Measurements from ENCODE around the gene CSGALNACT2. TPM values are rescaled to one million over a fixed set of nuclear protein-coding genes. Genes with fewer than 3 reads are reported as not detected.

Gene CSGALNACT2
- total RNA-seq, 1 experiment from 2014 or later = 8.9 TPM

DNA sequence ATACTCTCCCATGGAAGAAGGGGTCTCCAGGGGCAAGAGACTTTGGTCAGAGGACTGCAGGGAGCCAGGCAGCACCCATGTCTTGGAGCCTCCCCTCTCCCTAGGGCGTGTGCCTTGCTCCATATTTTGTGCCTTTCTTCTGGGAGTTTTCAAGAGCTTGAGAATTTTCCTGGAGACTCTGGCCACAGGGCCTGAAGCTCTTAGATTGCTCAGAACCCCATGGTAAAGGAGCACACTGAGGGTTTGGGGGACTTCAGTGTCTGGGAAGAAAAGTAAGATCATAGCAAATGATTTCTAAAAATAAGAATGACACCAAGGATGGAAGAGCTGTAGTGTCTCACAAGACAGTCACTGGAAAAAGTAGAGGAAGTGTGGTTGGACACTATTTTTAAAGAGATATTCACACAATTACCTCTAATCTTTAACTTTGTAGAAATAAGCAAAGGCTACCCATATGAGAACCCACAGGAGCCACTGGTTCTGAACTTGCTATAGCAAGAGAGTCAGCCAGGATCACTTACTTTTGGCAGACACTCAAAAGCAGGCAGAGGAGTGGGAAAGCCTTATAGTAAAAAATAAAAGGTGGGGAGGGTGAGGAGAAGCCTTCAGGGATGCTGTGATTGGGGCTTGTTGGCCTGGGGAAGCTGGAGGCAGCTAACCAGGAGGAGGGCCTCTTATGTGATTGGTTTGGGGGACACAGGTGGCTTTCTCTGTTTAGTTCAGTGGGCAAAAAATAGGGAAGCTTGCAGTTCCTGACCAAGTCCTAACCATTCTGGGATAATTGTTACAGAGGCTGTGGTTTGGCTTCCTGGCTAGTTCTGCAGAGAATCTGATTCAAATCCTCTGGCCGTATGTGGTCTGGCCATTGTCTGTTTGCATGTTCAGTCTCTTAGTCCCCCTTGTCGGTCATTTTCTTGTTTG is 5.1 kb upstream of the CSGALNACT2 start:
- H3K27ac ChIP-seq (ENCODE audit: insufficient read length, low read depth, low read length) = no peak overlapping the region
- Mint-ChIP-seq H3K36me3 (ENCODE audit: insufficient read depth in 1 of 3, low read depth in 3 of 3) (no peaks in the 10 kb centered on the region; a peak in 1 of 7 replicates), H3K9me3 (no peaks in the 10 kb centered on the region), H3K4me3 (no peak overlapping the region), H3K4me1 (peaks cover 9 to 10% of the 10 kb centered on the region in 2 experiments), H3K27me3 (ENCODE audit: low read depth) (peaks cover 2% of the 10 kb centered on the region; the same call in 1 of the 2 replicates), H3K27ac (no peak overlapping the region)
- H2AFZ ChIP-seq (ENCODE audit: low read length) = no peak overlapping the region
- TF ChIP-seq, protein P1, sequence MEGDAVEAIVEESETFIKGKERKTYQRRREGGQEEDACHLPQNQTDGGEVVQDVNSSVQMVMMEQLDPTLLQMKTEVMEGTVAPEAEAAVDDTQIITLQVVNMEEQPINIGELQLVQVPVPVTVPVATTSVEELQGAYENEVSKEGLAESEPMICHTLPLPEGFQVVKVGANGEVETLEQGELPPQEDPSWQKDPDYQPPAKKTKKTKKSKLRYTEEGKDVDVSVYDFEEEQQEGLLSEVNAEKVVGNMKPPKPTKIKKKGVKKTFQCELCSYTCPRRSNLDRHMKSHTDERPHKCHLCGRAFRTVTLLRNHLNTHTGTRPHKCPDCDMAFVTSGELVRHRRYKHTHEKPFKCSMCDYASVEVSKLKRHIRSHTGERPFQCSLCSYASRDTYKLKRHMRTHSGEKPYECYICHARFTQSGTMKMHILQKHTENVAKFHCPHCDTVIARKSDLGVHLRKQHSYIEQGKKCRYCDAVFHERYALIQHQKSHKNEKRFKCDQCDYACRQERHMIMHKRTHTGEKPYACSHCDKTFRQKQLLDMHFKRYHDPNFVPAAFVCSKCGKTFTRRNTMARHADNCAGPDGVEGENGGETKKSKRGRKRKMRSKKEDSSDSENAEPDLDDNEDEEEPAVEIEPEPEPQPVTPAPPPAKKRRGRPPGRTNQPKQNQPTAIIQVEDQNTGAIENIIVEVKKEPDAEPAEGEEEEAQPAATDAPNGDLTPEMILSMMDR (conservative IDR thresholded peaks at IDR 0.05) = no peak
- no peak overlapping the region for H3T11ph ChIP-seq (ENCODE audit: low read length)
- no peak overlapping the region for H2BK15ac ChIP-seq (ENCODE audit: low read depth, low read length)
- H3K4ac ChIP-seq (ENCODE audit: low read depth, low read length) = no peak overlapping the region
- H3K79me1 ChIP-seq (ENCODE audit: insufficient read depth, low read depth, low read length, poor library complexity, severe bottlenecking) = no peaks in the 10 kb centered on the region
- H3K23ac ChIP-seq (ENCODE audit: insufficient read length, low read depth, low read length) = no peak overlapping the region
- no peaks in the 10 kb centered on the region for H3K27me3 ChIP-seq (ENCODE audit: insufficient read depth, low read length)
- H2BK120ac ChIP-seq (ENCODE audit: low read depth, low read length, poor library complexity, severe bottlenecking) = no peak overlapping the region
- H3K4me1 ChIP-seq (ENCODE audit: insufficient read depth, low read length) = no peaks in the 10 kb centered on the region; the same call in 1 of the 2 replicates
- H3K4me2 ChIP-seq (ENCODE audit: insufficient read depth, insufficient read length, low read length) = no peak overlapping the region
- H4K91ac ChIP-seq (ENCODE audit: insufficient read length, low read depth, low read length) = no peak overlapping the region
- H3K79me2 ChIP-seq (ENCODE audit: insufficient read depth, low read length) = no peaks in the 10 kb centered on the region
- H3K18ac ChIP-seq (ENCODE audit: insufficient read length, low read depth, low read length) = no peak overlapping the region
- H2BK5ac ChIP-seq (ENCODE audit: insufficient read length, low read length) = no peak overlapping the region
- H2AK5ac ChIP-seq (ENCODE audit: insufficient read length, low read length) = no peak overlapping the region
- H3K9ac ChIP-seq (ENCODE audit: extremely low read depth, insufficient read length, low read length) = no peak overlapping the region
- H4K8ac ChIP-seq (replicated peaks; ENCODE audit: insufficient read length, low read depth, low read length) = no peak overlapping the region
- H3K56ac ChIP-seq (ENCODE audit: insufficient read length, low read depth, low read length) = no peak overlapping the region
- H2BK12ac ChIP-seq (ENCODE audit: insufficient read length, low read depth, low read length) = no peak overlapping the region
- DNase-seq = peak; percentile 2
- H3K14ac ChIP-seq (ENCODE audit: insufficient read depth, low read length) = no peak overlapping the region
- H2BK20ac ChIP-seq (ENCODE audit: low read depth, low read length, poor library complexity, severe bottlenecking) = no peak overlapping the region
- H3K23me2 ChIP-seq (ENCODE audit: insufficient read length, low read depth, low read length, poor library complexity, severe bottlenecking) = peaks cover 5% of the 10 kb centered on the region
- no peaks in the 10 kb centered on the region for H3K9me3 ChIP-seq (ENCODE audit: control insufficient read depth, low read depth, low read length)
- H4K20me1 ChIP-seq (ENCODE audit: control insufficient read depth, insufficient read depth, insufficient read length) = no peaks in the 10 kb centered on the region
- no CpG with 5 or more reads among the region's 3 CpGs for WGBS (ENCODE audit: extremely low coverage, insufficient read length, low lambda C conversion rate)
- no peak overlapping the region for H4K5ac ChIP-seq (ENCODE audit: insufficient read length, low read depth, low read length)
